ENCODE measurements around the gene PDE11A. TPM values are rescaled to one million over a fixed set of nuclear protein-coding genes. Genes with fewer than 3 reads are reported as not detected.

Gene PDE11A
- total and polyA plus RNA-seq, 2 of the 8 experiments (the other 6 are each of a cell fraction or from before 2014, with no cell fraction given): 0.19 to 0.23 TPM

DNA sequence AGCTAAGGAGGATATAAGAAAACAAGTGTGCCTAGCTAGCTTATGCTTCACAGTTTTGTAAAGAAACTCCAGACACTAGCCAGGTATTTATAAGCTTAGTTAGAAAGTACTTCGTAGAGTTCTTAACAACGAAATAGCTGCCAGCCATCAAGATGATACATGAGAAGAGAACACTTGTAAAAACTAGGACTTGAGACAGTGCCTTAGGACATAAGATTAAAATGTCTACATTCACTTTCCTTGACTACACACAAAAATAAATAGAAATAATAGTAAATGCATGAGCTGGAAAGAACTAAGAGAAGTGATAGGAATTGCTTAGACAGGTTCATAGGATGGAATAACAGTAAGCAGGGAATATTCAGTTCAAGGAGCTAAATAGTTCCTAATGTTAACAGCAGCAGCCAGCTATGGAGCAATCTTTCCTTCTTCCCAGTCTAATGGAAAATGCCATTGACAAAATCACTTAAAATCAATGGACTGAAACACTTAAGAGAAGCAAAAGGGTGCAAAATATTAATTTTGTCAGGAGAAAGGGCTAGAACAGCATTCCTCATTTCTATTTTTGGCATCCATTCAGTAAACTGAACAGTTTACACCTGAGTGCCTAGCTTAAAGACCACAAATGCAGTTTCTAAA is 186.6 kb downstream of the PDE11A start (continued):
- TF ChIP-seq GTF2F1 (IDR thresholded peaks at IDR 0.05; ENCODE audit: borderline replicate concordance, low read depth, low read length) (no peak), CREB1 (IDR thresholded peaks at IDR 0.05) (no peak), PHF8 (conservative IDR thresholded peaks at IDR 0.05; ENCODE audit: low read depth, low read length) (no peak), SP2 (IDR thresholded peaks at IDR 0.05; ENCODE audit: low read length) (no peak)

Data from H1 (cell line).